Left forelimb (tissue), 1 donor: ENCODE data around the gene GLG1.

ENCODE experiments used
- DNase-seq: peaks from one replicate; pipeline ENCODE4 v3.0.0-alpha.2; 2018; ENCODE audit warnings: low spot score

GLG1 gene

GRCh38 chr16:74472540-74472939, 134.4 kb downstream of the GLG1 start:
- no peak for DNase-seq

GRCh38 chr16:74472010-74472409, 134.9 kb downstream of the GLG1 start:
- DNase-seq = no peak

GRCh38 chr16:74469946-74470478, 136.9 kb downstream of the GLG1 start:
- DNase-seq = no peak

GRCh38 chr16:74468807-74469525, 137.9 kb downstream of the GLG1 start:
- no peak for DNase-seq

- DNase-seq = no peak
Measured at GRCh38 chr16:74466872-74467271, 140.0 kb downstream of the GLG1 start.

- no peak for DNase-seq
Measured at GRCh38 chr16:74465851-74466685, 140.8 kb downstream of the GLG1 start.

GRCh38 chr16:74465281-74465680, 141.6 kb downstream of the GLG1 start:
- no peak for DNase-seq

- no peak for DNase-seq
Measured at GRCh38 chr16:74463888-74464287, 143.0 kb downstream of the GLG1 start.

- no peak for DNase-seq
Measured at GRCh38 chr16:74462361-74462760, 144.6 kb downstream of the GLG1 start.

- DNase-seq = no peak
Measured at GRCh38 chr16:74461826-74462225, 145.1 kb downstream of the GLG1 start.

- DNase-seq = no peak
Measured at GRCh38 chr16:74460542-74460941, 146.4 kb downstream of the GLG1 start.

GRCh38 chr16:74456290-74456625, 150.7 kb downstream of the GLG1 start:
- no peak for DNase-seq

GRCh38 chr16:74455619-74456289, 151.2 kb downstream of the GLG1 start:
- DNase-seq = no peak

- DNase-seq = no peak
Measured at GRCh38 chr16:74455213-74455612, 151.7 kb downstream of the GLG1 start.

GRCh38 chr16:74451951-74452758, 154.8 kb downstream of the GLG1 start:
- no peak for DNase-seq

- no peak for DNase-seq
Measured at GRCh38 chr16:74450967-74451760, 155.8 kb downstream of the GLG1 start.

GRCh38 chr16:74450236-74450635, 156.7 kb downstream of the GLG1 start:
- no peak for DNase-seq

GRCh38 chr16:74449470-74449869, 157.4 kb downstream of the GLG1 start:
- no peak for DNase-seq

GRCh38 chr16:74448990-74449389, 157.9 kb downstream of the GLG1 start:
- DNase-seq = no peak

GRCh38 chr16:74447578-74447977, 159.3 kb downstream of the GLG1 start:
- no peak for DNase-seq

- no peak for DNase-seq
Measured at GRCh38 chr16:74446866-74447265, 160.0 kb downstream of the GLG1 start.
